Prostate gland (tissue), 2 donors: ENCODE data around the gene DNAJC3. TPM values are rescaled to one million over a fixed set of nuclear protein-coding genes. Genes with fewer than 3 reads are reported as not detected.
A peak's percentile ranks its signal among the peaks of the same experiment; 100 is the strongest.

ENCODE experiments used
- DNase-seq: peaks from one replicate; pipeline ENCODE4 v3.0.0-alpha.2; 2019; ENCODE audit warnings: low spot score
- H3K27ac ChIP-seq, 2 donors: fragments of 200-600 bp; sonication (generic); 2 replicates each; pipeline ENCODE4 v1.5.1; 2017 to 2019
- H3K27me3 ChIP-seq: fragments of 200-600 bp; sonication (generic); replicated peaks from 2 replicates; pipeline ENCODE4 v1.5.1; 2019; ENCODE audit not compliant: insufficient read depth
- H3K36me3 ChIP-seq, 2 donors: fragments of 200-600 bp; sonication (generic); 1 replicate in 1 of 2; 2 replicates in 1 of 2; pipeline versions ENCODE4 v1.5.1 to v1.8.1; 2017 to 2019
- H3K4me1 ChIP-seq: fragments of 200-600 bp; sonication (generic); replicated peaks from 2 replicates; pipeline ENCODE4 v1.5.1; 2019
- H3K4me3 ChIP-seq, 2 donors: fragments of 200-600 bp; sonication (generic); 2 replicates each; pipeline ENCODE4 v1.5.1; 2017 to 2019
- H3K9me3 ChIP-seq: fragments of 200-600 bp; sonication (generic); 2 replicates; pipeline ENCODE4 v1.5.1; 2017
- POLR2A ChIP-seq: fragments of 450-650 bp; IDR thresholded peaks from one replicate; pipeline ENCODE4 v1.6.1; 2016; ENCODE audit warnings: antibody characterized with exemption, mild to moderate bottlenecking
- POLR2AphosphoS5 ChIP-seq: sonication (generic); formaldehyde crosslinking; IDR thresholded peaks from one replicate; pipeline ENCODE4 v1.6.1; 2017; ENCODE audit warnings: antibody characterized with exemption
- WGBS: methylation state at CpG from one replicate; pipeline ENCODE4 v1.1.5; 2018; 5-methylcytosine and 5-hydroxymethylcytosine counted together
- intact Hi-C: fragments of 100-400 bp; cut with DNase I; formaldehyde crosslinking; loops from one replicate; pipeline ENCODE4 v1.14.2; 2022
- total RNA-seq, 2 donors: library from RNA; depleted of rRNA; stranded (reverse); fragments of >200 nt; gene quantifications; one replicate each; pipeline ENCODE4 v1.1.0, GENCODE V29; 2016
- TF ChIP-seq, protein P1 (sequence below), 4 experiments: fragments of 200-600 bp in 2 of 4; fragments of 450-650 bp in 2 of 4; sonication (generic) in 2 of 4; IDR thresholded peaks; 1 replicate in 3 of 4; 2 replicates in 1 of 4; pipeline ENCODE4 v1.5.1; 2016 to 2019; ENCODE audit warnings: antibody characterized with exemption in 4 of 4, mild to moderate bottlenecking in 2 of 4, moderate library complexity in 2 of 4

Gene DNAJC3
- total RNA-seq, 2 donors from 2014 or later = 44.7 to 106 TPM

DNA sequence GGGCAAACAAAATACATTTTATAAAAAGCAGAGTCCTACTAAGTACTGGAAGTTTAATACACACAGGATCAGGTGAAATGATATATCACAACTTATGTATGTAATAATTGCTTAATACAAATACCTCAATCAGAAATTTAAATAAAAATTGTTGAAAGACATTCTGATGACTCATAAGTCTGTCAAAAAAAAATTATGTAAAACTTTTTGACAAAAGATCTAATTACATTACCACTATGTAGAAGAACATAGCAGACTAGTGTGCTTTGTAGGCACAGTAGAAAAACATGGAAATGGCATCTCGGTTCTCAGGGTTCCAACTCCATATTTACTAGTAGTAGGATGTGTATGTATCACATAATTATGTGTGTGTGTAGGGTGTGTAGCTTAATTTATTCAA is 156.2 kb downstream of the DNAJC3 start:
- TF ChIP-seq, protein P1, sequence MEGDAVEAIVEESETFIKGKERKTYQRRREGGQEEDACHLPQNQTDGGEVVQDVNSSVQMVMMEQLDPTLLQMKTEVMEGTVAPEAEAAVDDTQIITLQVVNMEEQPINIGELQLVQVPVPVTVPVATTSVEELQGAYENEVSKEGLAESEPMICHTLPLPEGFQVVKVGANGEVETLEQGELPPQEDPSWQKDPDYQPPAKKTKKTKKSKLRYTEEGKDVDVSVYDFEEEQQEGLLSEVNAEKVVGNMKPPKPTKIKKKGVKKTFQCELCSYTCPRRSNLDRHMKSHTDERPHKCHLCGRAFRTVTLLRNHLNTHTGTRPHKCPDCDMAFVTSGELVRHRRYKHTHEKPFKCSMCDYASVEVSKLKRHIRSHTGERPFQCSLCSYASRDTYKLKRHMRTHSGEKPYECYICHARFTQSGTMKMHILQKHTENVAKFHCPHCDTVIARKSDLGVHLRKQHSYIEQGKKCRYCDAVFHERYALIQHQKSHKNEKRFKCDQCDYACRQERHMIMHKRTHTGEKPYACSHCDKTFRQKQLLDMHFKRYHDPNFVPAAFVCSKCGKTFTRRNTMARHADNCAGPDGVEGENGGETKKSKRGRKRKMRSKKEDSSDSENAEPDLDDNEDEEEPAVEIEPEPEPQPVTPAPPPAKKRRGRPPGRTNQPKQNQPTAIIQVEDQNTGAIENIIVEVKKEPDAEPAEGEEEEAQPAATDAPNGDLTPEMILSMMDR (IDR thresholded peaks at IDR 0.05) = no peak
- TF ChIP-seq POLR2A = no peak
- no peak for TF ChIP-seq POLR2AphosphoS5
- Histone ChIP-seq H3K4me3 (no peak overlapping the region), H3K27me3 (no peaks in the 10 kb centered on the region), H3K9me3 (no peaks in the 10 kb centered on the region), H3K27ac (no peak overlapping the region), H3K4me1 (no peaks in the 10 kb centered on the region), H3K36me3 (no peaks in the 10 kb centered on the region)
- DNase-seq = no peak
- WGBS = 97% methylated on average over 1 of the region's 1 CpG
- intact Hi-C loops = no loop called here

DNA sequence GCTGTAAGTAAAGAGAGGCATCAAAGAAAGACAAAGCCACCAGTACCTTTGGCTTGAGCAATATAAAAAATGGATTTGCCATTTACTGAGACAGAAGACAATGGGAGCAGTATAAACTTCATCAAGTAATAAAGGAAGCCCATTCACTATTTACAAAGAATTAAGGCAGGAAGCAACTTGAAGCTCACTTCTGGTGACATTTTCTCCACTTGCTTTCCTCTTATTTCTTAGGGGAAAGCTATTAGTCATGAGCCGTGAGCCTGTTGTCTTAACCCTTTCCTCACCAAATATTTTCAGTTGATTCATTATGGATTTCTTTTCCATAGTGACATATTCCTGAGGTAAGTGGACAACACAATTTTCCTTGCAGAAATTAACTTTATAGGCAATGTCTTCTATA is 156.8 kb downstream of the DNAJC3 start:
- 10% methylated on average over 1 of the region's 1 CpG for WGBS
- H3K9me3 ChIP-seq = no peaks in the 10 kb centered on the region
- no peaks in the 10 kb centered on the region for H3K27me3 ChIP-seq
- DNase-seq = no peak
- H3K27ac ChIP-seq = no peak overlapping the region
- intact Hi-C loops = loop anchor here (2.0 kb wide), 1 partner anchor 209 kb away; no protein-coding TSS in a partner anchor
- TF ChIP-seq POLR2AphosphoS5 (no peak), POLR2A (no peak)
- TF ChIP-seq, protein P1 (IDR thresholded peaks at IDR 0.05) = no peak
- no peak overlapping the region for H3K4me3 ChIP-seq
- H3K4me1 ChIP-seq = no peaks in the 10 kb centered on the region
- H3K36me3 ChIP-seq = no peaks in the 10 kb centered on the region

DNA sequence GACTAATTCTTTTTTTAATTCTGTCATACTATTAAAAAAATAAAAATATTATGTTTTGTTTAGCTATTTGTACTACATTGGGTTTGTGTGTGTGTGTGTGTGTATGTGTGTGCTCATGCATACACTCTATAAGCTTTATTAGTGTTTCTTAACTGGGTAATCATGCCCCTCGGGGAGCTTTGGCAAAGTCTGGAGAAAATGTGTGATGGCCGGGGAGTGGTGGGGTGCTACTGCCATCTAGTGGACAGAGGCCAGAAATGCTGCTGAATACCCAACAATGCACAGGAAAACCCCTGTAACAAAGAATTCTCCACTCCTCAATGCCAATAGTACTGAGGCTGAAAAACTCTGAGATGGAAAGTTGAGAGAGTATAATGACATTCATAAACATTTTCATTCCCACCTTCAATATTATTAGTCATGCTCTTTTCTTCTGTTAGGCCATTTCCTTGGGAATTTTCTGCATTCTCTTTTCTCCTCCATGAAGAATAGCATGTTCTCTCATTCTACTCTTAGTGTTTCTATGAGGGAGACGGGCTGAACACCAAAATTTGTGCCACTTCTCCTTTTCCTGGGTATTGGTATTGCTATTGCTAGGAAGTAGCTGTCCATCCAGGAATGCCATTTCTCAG is 157.3 kb downstream of the DNAJC3 start:
- H3K27me3 ChIP-seq = no peaks in the 10 kb centered on the region
- intact Hi-C loops = loop anchor here (2.0 kb wide), 1 partner anchor 209 kb away; no protein-coding TSS in a partner anchor

DNA sequence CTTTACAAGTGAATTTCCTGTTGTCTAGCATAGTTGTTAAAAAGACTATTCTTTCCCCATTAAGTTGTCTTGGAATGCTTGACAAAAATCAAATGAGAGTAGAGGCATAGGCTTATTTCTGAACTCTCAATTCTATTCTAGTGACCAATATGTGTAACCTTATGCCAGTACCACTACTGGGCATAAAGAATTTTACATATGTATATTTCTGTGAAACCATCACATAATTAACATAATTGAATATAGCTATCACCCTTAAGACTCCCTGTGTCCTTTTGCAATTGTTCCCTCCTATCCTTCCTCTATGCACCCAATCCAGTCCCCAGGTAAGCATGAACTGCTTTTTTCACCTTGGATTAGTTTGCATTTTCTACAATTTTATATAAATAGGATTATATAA is 165.0 kb downstream of the DNAJC3 start:
- TF ChIP-seq POLR2A (no peak), POLR2AphosphoS5 (no peak)
- TF ChIP-seq, protein P1 (IDR thresholded peaks at IDR 0.05) = no peak
- Histone ChIP-seq H3K4me1 (no peaks in the 10 kb centered on the region), H3K4me3 (no peak overlapping the region), H3K27me3 (no peaks in the 10 kb centered on the region), H3K27ac (no peak overlapping the region), H3K36me3 (no peaks in the 10 kb centered on the region), H3K9me3 (no peaks in the 10 kb centered on the region)
- intact Hi-C loops = no loop called here
- no peak for DNase-seq

More for the DNA sequence above, 157.3 kb downstream of the DNAJC3 start:
- H3K4me3 ChIP-seq = no peak overlapping the region
- no peaks in the 10 kb centered on the region for H3K4me1 ChIP-seq
- peak; percentile 29 for DNase-seq
- H3K9me3 ChIP-seq = no peaks in the 10 kb centered on the region
- WGBS = 28% methylated on average over 3 of the region's 3 CpGs
- no peak overlapping the region for H3K27ac ChIP-seq
- no peaks in the 10 kb centered on the region for H3K36me3 ChIP-seq
- TF ChIP-seq, protein P1 (IDR thresholded peaks at IDR 0.05) = peak; percentile 81 to 91 (median 87)
- TF ChIP-seq POLR2A (no peak), POLR2AphosphoS5 (peak; percentile 22)

DNA sequence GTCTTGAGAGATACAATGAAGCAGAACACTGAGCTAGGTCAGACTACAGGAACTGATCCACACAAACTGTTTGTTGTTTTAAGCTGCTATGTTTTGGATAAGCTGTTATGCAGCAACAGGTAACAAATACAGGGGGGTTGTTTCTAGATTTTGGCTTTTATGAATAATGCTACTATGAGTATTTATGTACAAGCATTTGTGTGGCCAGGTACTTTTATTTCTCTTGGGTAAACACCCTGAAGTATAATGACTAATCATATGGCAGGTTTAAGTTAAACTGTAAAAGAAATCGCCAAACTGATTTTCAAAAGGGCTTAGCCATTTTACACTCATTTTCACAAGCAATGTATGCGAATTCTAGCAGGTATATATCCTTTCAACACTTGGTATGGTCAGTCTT is 166.0 kb downstream of the DNAJC3 start:
- DNase-seq = no peak
- Histone ChIP-seq H3K4me1 (no peaks in the 10 kb centered on the region), H3K4me3 (no peak overlapping the region), H3K9me3 (no peaks in the 10 kb centered on the region), H3K36me3 (no peaks in the 10 kb centered on the region), H3K27me3 (no peaks in the 10 kb centered on the region), H3K27ac (no peak overlapping the region)
- TF ChIP-seq, protein P1 (IDR thresholded peaks at IDR 0.05) = no peak
- TF ChIP-seq POLR2A (no peak), POLR2AphosphoS5 (no peak)
- 94% methylated on average over 2 of the region's 2 CpGs for WGBS
- intact Hi-C loops = no loop called here
